Activated CD4-positive, alpha-beta T cell treated with anti-CD3 and anti-CD28 coated beads for 36 hours (primary cell): ENCODE results near the gene PEX26. TPM values are rescaled to one million over a fixed set of nuclear protein-coding genes. Genes with fewer than 3 reads are reported as not detected.

Source experiments
- ATAC-seq: fragments of 200-7000 bp; cut with Tn5 transposase; one replicate; pipeline ENCODE4 v1.10.0; 2021; ENCODE audit warnings: mild to moderate bottlenecking, moderate library complexity
- CTCF ChIA-PET: fragments of 350-600 bp; sonication (Branson Sonifier 250); formaldehyde crosslinking; loops from one replicate; lab custom pipeline; 2021; ENCODE audit warnings: antibody characterized with exemption; lab: Charles Lee
- POLR2A ChIA-PET: fragments of 350-600 bp; sonication (Branson Sonifier 250); formaldehyde crosslinking; loops from one replicate; lab custom pipeline; 2021; ENCODE audit warnings: antibody characterized with exemption, inconsistent platforms; lab: Charles Lee
- DNase-seq: peaks from one replicate; pipeline ENCODE4 v3.0.0-alpha.2; 2020
- H3K27ac Mint-ChIP-seq: one replicate; pipeline ENCODE4 v1.8.0; 2021; ENCODE audit warnings: mixed read lengths
- H3K27me3 Mint-ChIP-seq: one replicate; pipeline ENCODE4 v1.8.0; 2021; ENCODE audit warnings: mixed read lengths
- H3K36me3 Mint-ChIP-seq: one replicate; pipeline ENCODE4 v1.8.0; 2021; ENCODE audit warnings: low read depth, mixed read lengths
- H3K4me1 Mint-ChIP-seq: one replicate; pipeline ENCODE4 v1.8.0; 2021; ENCODE audit warnings: mixed read lengths
- H3K4me3 Mint-ChIP-seq: one replicate; pipeline ENCODE4 v1.8.0; 2021; ENCODE audit warnings: mild to moderate bottlenecking, moderate library complexity, mixed read lengths
- H3K9me3 Mint-ChIP-seq: one replicate; pipeline ENCODE4 v1.8.0; 2021; ENCODE audit warnings: low read depth, mixed read lengths
- intact Hi-C, 2 experiments: fragments of 100-400 bp; cut with DNase I in 1 of 2; cut with micrococcal nuclease in 1 of 2; formaldehyde crosslinking; loops; one replicate each; pipeline versions ENCODE4 v1.14.2 to v1.15.1; 2022 to 2024; cut with DNase I, micrococcal nuclease
- total RNA-seq, 2 experiments: library from RNA; stranded (reverse); gene quantifications; one replicate each; pipeline ENCODE4 v1.2.3, GENCODE V29; 2021

The PEX26 gene
- total RNA-seq, 2 experiments from 2014 or later, result 50.7 to 58.0 TPM

DNA sequence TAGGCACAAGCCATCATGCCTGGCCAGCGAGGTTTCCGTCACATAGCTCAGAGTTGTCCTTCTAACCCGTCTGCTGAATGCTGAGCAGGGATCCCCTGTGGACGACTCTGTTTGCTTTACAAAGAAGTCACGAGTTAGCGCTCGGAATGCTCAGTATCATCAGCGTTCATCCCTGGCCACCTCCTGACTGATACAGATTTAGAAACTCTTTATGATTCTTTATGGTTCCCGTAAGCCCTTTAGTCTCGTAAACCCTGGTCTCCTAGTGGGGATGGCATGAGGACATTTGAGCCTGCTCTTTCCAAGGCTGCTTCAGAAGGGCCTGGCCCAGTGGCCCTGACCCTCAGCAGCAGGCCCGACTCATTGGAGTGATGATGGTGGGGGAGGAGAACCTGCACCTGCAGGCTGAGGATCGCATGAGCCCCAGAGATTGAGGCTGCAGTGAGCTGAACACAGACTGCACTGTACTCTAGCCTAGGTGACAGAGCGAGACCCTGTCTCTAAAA is 9.6 kb downstream of the PEX26 start:
- intact Hi-C loops, result no loop called here
- ChIA-PET POLR2A (no interaction called here), CTCF (interaction anchor here (3.8 kb wide), 1 partner anchor 10 kb away, joined by 37 read pairs; the partner anchor contains the start of gene PEX26)
- peaks cover 74% of the 10 kb centered on the region for H3K36me3 Mint-ChIP-seq
- H3K9me3 Mint-ChIP-seq, result no peaks in the 10 kb centered on the region
- no peak overlapping the region for H3K27ac Mint-ChIP-seq
- peaks cover 46% of the 10 kb centered on the region for H3K4me1 Mint-ChIP-seq
- no peak for DNase-seq
- H3K27me3 Mint-ChIP-seq, result no peaks in the 10 kb centered on the region
- no peak for ATAC-seq
- no peak overlapping the region for H3K4me3 Mint-ChIP-seq

- POLR2A ChIA-PET, result interaction anchor here (0.7 to 1.9 kb wide), 2 partner anchors 10 to 316 kb away, joined by 3 to 7 read pairs; no protein-coding TSS in a partner anchor
Measured at GRCh38 chr22:18088825-18089568, 11.2 kb downstream of the PEX26 start.

GRCh38 chr22:18090286-18090685 is 12.5 kb downstream of the PEX26 start:
- no peak for DNase-seq
- no peak overlapping the region for H3K27ac Mint-ChIP-seq
- CTCF ChIA-PET, result interaction anchor here (0.6 kb wide), 1 partner anchor 65 kb away, joined by 3 read pairs; no protein-coding TSS in a partner anchor
- peaks cover 48% of the 10 kb centered on the region for H3K4me1 Mint-ChIP-seq
- no peak for ATAC-seq
- POLR2A ChIA-PET, result no interaction called here
- H3K27me3 Mint-ChIP-seq, result no peaks in the 10 kb centered on the region
- peaks cover 63% of the 10 kb centered on the region for H3K36me3 Mint-ChIP-seq
- no peaks in the 10 kb centered on the region for H3K9me3 Mint-ChIP-seq
- H3K4me3 Mint-ChIP-seq, result no peak overlapping the region
- intact Hi-C loops, result loop anchor here in 1 of 2 experiments (2.0 kb wide), 1 partner anchor 17 kb away; no protein-coding TSS in a partner anchor

More at GRCh38 chr22:18088825-18089568, 11.2 kb downstream of the PEX26 start:
- H3K4me1 Mint-ChIP-seq, result peaks cover 40% of the 10 kb centered on the region
- ATAC-seq (no peak), DNase-seq (peak; percentile 60)
- CTCF ChIA-PET, result interaction anchor here (0.6 to 3.8 kb wide), 4 partner anchors 11 to 400 kb away, joined by 3 to 37 read pairs (median 4); partner anchors contain the start of gene PEX26
- no peaks in the 10 kb centered on the region for H3K9me3 Mint-ChIP-seq
- peak overlapping the region; percentile 72 for H3K27ac Mint-ChIP-seq
- no peak overlapping the region for H3K4me3 Mint-ChIP-seq
- H3K27me3 Mint-ChIP-seq, result no peaks in the 10 kb centered on the region
- H3K36me3 Mint-ChIP-seq, result peaks cover 65% of the 10 kb centered on the region
- intact Hi-C loops, result no loop called here

DNA sequence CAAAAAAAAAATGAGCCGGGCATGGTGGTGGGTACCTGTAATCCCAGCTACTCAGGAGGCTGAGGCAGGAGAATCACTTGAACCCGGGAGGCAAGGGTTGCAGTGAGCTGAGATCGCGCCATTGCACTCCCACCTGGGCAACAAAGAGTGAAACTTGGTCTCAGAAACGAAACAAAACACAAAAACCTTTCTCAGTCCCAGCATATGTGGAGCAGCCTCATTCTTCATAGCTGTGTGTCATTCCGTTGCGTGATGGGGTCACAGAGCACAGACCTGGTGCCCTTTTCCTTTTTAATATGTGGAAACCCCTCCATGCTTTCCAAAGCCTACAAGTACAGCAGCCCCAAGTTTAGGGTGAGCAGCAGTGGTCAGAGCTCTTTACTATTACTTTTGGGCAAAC is 13.7 kb downstream of the PEX26 start:
- POLR2A ChIA-PET, result interaction anchor here (0.6 to 0.8 kb wide), 2 partner anchors 15 to 58 kb away, joined by 4 read pairs; partner anchors contain the start of gene USP18
- H3K36me3 Mint-ChIP-seq, result peaks cover 65% of the 10 kb centered on the region
- CTCF ChIA-PET, result no interaction called here
- peak overlapping the region; percentile 57 for H3K4me3 Mint-ChIP-seq
- no peaks in the 10 kb centered on the region for H3K27me3 Mint-ChIP-seq
- H3K9me3 Mint-ChIP-seq, result no peaks in the 10 kb centered on the region
- H3K27ac Mint-ChIP-seq, result peak overlapping the region; percentile 43
- peak; percentile 50 for ATAC-seq
- intact Hi-C loops, result loop anchor here in 1 of 2 experiments (2.0 kb wide), 1 partner anchor 15 kb away; no protein-coding TSS in a partner anchor
- peak; percentile 19 for DNase-seq
- H3K4me1 Mint-ChIP-seq, result peaks cover 60% of the 10 kb centered on the region

DNA sequence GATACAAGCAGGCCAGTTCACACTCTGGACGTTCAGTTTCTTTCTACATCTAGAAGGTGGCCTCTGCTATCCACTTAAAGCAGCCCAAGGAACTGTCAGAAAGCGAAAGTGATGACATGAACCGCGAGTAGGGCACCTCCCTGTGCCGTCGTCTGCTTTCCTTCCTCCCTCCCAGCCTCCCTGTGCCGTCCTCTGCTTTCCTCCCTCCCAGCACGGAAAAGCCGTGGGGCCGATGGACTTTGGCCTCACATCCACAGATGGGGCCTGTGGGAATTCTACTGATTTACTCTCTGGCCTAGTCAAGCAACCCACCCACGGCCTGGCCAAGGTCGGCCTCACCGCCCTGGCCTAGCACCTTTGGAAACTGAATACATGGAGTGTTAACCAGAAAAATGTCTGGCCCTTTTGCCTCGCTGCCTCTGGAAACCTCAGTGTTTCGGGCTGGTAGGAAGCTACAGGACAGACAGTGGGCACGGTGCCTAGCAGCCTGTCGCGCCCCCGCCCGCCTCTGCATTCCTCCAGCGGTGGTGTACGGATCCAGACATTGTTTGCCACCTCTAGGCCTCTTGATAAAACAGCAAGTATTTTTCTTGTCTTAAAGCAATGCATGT is 14.2 kb downstream of the PEX26 start:
- peak; percentile 61 for ATAC-seq
- H3K4me3 Mint-ChIP-seq, result peak overlapping the region; percentile 57
- H3K4me1 Mint-ChIP-seq, result peaks cover 65% of the 10 kb centered on the region
- intact Hi-C loops, result loop anchor here in 1 of 2 experiments (2.0 kb wide), 1 partner anchor 15 kb away; no protein-coding TSS in a partner anchor
- peak overlapping the region; percentile 80 for H3K27ac Mint-ChIP-seq
- DNase-seq, result peak; percentile 59
- no peaks in the 10 kb centered on the region for H3K27me3 Mint-ChIP-seq
- ChIA-PET POLR2A (no interaction called here), CTCF (interaction anchor here (1.0 kb wide), 1 partner anchor 16 kb away, joined by 3 read pairs; no protein-coding TSS in a partner anchor)
- no peaks in the 10 kb centered on the region for H3K9me3 Mint-ChIP-seq
- peaks cover 67% of the 10 kb centered on the region for H3K36me3 Mint-ChIP-seq

- no peak for DNase-seq
- intact Hi-C loops, result no loop called here
- H3K4me3 Mint-ChIP-seq, result no peak overlapping the region
- peaks cover 51% of the 10 kb centered on the region for H3K36me3 Mint-ChIP-seq
- H3K27me3 Mint-ChIP-seq, result no peaks in the 10 kb centered on the region
- POLR2A ChIA-PET, result no interaction called here
- H3K4me1 Mint-ChIP-seq, result peaks cover 56% of the 10 kb centered on the region
- H3K27ac Mint-ChIP-seq, result no peak overlapping the region
- CTCF ChIA-PET, result interaction anchor here (1.0 kb wide), 1 partner anchor 18 kb away, joined by 3 read pairs; no protein-coding TSS in a partner anchor
- ATAC-seq, result no peak
- H3K9me3 Mint-ChIP-seq, result no peaks in the 10 kb centered on the region
Measured at GRCh38 chr22:18093661-18094060, 15.9 kb downstream of the PEX26 start.

DNA sequence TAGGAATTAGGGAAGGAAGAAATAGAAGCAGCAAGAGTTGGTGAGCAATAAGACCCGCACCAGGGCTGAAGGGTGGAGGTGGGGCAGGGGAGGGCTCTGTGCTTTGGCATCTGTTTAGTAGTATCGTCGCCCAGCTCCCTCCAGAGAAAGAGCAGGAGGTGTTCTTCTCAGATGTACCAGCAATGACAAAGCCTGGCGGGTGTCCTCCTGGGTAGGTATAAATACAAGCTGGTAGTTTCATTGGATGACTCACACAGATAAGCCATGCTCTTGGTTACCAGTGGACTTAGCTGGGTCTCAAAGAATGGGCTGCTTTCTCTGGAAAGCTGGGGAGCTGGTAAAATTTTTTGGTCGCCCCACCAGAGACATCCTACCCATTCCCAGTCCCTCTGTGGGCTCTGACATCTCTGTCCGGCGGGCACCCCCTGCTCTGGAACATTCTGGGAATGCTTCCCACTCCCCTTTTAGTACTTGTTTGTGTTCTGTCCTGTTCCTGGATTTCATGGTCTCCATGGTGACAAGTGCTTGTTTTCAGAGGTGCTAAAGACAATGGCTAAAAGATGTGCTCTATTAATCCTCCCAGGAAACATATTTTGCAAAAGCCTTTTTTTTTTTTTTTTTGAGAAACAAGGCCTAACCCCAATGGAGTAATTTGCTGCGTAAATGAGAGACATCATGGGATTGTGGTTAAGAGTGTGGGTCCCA is 17.5 kb downstream of the PEX26 start:
- H3K4me1 Mint-ChIP-seq, result peaks cover 47% of the 10 kb centered on the region
- no peak overlapping the region for H3K4me3 Mint-ChIP-seq
- intact Hi-C loops, result loop anchor here in 1 of 2 experiments (5.0 kb wide), 1 partner anchor 328 kb away; no protein-coding TSS in a partner anchor
- DNase-seq (peak; percentile 56), ATAC-seq (peak; percentile 43)
- no peaks in the 10 kb centered on the region for H3K27me3 Mint-ChIP-seq
- no peaks in the 10 kb centered on the region for H3K9me3 Mint-ChIP-seq
- POLR2A ChIA-PET, result interaction anchor here (0.6 to 0.9 kb wide), 2 partner anchors 18 to 56 kb away, joined by 3 read pairs; partner anchors contain the start of gene PEX26
- peaks cover 44% of the 10 kb centered on the region for H3K36me3 Mint-ChIP-seq
- CTCF ChIA-PET, result no interaction called here
- H3K27ac Mint-ChIP-seq, result peak overlapping the region; percentile 14

DNA sequence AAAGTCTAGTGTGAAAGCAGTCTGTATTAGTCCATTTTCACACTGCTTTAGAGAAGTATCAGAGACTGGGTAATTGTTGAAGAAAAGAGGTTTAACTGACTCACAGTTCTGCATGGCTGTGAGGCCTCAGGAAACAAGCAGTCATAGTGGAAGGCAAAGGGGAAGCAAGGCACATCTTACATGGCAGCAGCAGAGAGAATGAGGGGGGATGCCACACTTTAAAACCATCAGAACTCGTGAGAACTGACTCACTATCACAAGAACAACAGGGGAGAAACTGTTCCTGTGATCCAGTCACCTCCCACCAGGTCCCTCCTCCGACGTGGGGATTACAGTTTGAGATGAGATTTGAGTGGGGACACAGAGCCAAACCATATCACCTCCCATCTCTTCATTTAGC is 19.0 kb downstream of the PEX26 start:
- intact Hi-C loops, result loop anchor here (1.0 to 5.0 kb wide), 2 partner anchors 9 to 330 kb away; no protein-coding TSS in a partner anchor
- DNase-seq (peak; percentile 66), ATAC-seq (peak; percentile 89)
- Mint-ChIP-seq H3K4me1 (peaks cover 37% of the 10 kb centered on the region), H3K36me3 (peaks cover 43% of the 10 kb centered on the region), H3K4me3 (no peak overlapping the region), H3K27me3 (no peaks in the 10 kb centered on the region), H3K27ac (peak overlapping the region; percentile 59), H3K9me3 (no peaks in the 10 kb centered on the region)
- CTCF ChIA-PET, result no interaction called here
- POLR2A ChIA-PET, result no interaction called here

GRCh38 chr22:18100781-18101180 is 23.0 kb downstream of the PEX26 start:
- no peak for ATAC-seq

DNA sequence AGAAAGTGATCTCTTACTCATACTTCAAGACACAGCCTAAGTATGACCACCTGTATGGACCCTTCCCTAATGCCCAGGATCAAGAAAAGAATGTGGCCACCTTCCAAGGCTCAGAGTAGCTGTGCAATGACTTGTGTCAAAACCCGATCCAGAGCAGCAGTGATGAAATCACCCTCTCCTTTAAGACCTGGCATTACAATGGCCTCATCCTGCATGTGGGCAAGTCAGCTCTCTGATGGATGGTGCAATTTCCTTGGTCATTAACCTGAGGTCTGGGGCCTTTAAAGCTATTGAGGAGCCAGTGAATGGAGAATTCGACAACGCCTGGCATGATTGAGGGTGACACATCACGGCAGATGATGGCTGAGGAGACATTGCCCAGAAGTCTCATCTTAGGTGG is 23.7 kb downstream of the PEX26 start:
- no peak for DNase-seq
- intact Hi-C loops, result no loop called here
- POLR2A ChIA-PET, result no interaction called here
- CTCF ChIA-PET, result no interaction called here
- no peak overlapping the region for H3K27ac Mint-ChIP-seq
- no peak overlapping the region for H3K4me3 Mint-ChIP-seq
- ATAC-seq, result no peak
- peaks cover 41% of the 10 kb centered on the region for H3K4me1 Mint-ChIP-seq
- peaks cover 2% of the 10 kb centered on the region for H3K27me3 Mint-ChIP-seq
- H3K36me3 Mint-ChIP-seq, result peaks cover 53% of the 10 kb centered on the region
- peaks cover 12% of the 10 kb centered on the region for H3K9me3 Mint-ChIP-seq

More at GRCh38 chr22:18100781-18101180, 23.0 kb downstream of the PEX26 start:
- Mint-ChIP-seq H3K27ac (no peak overlapping the region), H3K27me3 (peaks cover 2% of the 10 kb centered on the region), H3K9me3 (peaks cover 7% of the 10 kb centered on the region), H3K36me3 (peaks cover 55% of the 10 kb centered on the region), H3K4me1 (peaks cover 42% of the 10 kb centered on the region), H3K4me3 (no peak overlapping the region)
- ChIA-PET POLR2A (no interaction called here), CTCF (interaction anchor here (0.6 to 0.7 kb wide), 2 partner anchors 45 to 358 kb away, joined by 3 read pairs; no protein-coding TSS in a partner anchor)
- no peak for DNase-seq
- intact Hi-C loops, result no loop called here
